Neural crest cell (in vitro differentiated cells): Measurements from ENCODE around the gene FHIT. TPM values are rescaled to one million over a fixed set of nuclear protein-coding genes. Genes with fewer than 3 reads are reported as not detected.

Source experiments
- DNase-seq: peaks from one replicate; pipeline ENCODE4 v3.0.0; 2021; ENCODE audit warnings: low read depth, mixed read lengths, low spot score
- H3K27ac Mint-ChIP-seq: one replicate; pipeline ENCODE4 v1.8.0; 2021; ENCODE audit warnings: mild to moderate bottlenecking, mixed read lengths; ENCODE audit not compliant: unreplicated experiment
- H3K27me3 Mint-ChIP-seq: 2 replicates; pipeline ENCODE4 v1.8.0; 2021; ENCODE audit warnings: low read depth, mild to moderate bottlenecking, mixed read lengths
- H3K36me3 Mint-ChIP-seq: 2 replicates; pipeline ENCODE4 v1.8.0; 2021; ENCODE audit warnings: low read depth, mild to moderate bottlenecking, mixed read lengths
- H3K4me1 Mint-ChIP-seq: 2 replicates; pipeline ENCODE4 v1.8.0; 2021; ENCODE audit warnings: mixed read lengths
- H3K4me3 Mint-ChIP-seq: one replicate; pipeline ENCODE4 v1.8.0; 2021; ENCODE audit warnings: mild to moderate bottlenecking, mixed read lengths
- H3K9me3 Mint-ChIP-seq: 2 replicates; pipeline ENCODE4 v1.8.0; 2021; ENCODE audit warnings: mixed read lengths
- total RNA-seq: library from RNA; stranded (reverse); gene quantifications from 2 replicates; pipeline ENCODE4 v1.2.1, GENCODE V29; 2021
- TF ChIP-seq, protein P1 (sequence below): fragments of 200-600 bp; sonication (generic); conservative IDR thresholded peaks from 2 replicates; pipeline ENCODE4 v1.5.0; 2021; ENCODE audit warnings: antibody characterized with exemption, mild to moderate bottlenecking

FHIT gene
- total RNA-seq, 1 donor from 2014 or later, result 5.2 TPM

DNA sequence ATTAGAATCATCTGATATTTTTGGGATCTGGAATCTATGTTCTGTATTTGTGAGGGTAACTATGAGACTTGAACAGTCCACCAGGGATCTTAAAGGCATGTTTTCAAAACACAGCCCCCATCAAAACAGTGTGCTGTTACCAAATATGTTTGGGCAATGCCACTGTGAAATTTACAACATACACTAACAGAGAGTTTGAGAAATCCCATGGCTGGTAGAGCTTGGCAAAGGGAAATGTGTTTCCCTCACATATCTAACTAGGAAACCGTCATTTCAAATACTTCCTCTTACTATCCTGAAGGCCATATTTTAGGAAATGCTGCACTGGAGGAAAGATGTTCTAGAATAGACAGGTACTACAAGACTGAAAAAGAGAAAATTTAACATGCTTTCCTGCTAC is 607.4 kb downstream of the FHIT start:
- TF ChIP-seq, protein P1, sequence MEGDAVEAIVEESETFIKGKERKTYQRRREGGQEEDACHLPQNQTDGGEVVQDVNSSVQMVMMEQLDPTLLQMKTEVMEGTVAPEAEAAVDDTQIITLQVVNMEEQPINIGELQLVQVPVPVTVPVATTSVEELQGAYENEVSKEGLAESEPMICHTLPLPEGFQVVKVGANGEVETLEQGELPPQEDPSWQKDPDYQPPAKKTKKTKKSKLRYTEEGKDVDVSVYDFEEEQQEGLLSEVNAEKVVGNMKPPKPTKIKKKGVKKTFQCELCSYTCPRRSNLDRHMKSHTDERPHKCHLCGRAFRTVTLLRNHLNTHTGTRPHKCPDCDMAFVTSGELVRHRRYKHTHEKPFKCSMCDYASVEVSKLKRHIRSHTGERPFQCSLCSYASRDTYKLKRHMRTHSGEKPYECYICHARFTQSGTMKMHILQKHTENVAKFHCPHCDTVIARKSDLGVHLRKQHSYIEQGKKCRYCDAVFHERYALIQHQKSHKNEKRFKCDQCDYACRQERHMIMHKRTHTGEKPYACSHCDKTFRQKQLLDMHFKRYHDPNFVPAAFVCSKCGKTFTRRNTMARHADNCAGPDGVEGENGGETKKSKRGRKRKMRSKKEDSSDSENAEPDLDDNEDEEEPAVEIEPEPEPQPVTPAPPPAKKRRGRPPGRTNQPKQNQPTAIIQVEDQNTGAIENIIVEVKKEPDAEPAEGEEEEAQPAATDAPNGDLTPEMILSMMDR, result no peak
- Mint-ChIP-seq H3K27ac (no peak overlapping the region), H3K27me3 (no peaks in the 10 kb centered on the region), H3K36me3 (no peaks in the 10 kb centered on the region), H3K4me1 (no peaks in the 10 kb centered on the region), H3K4me3 (no peak overlapping the region), H3K9me3 (no peaks in the 10 kb centered on the region)
- DNase-seq, result no peak

DNA sequence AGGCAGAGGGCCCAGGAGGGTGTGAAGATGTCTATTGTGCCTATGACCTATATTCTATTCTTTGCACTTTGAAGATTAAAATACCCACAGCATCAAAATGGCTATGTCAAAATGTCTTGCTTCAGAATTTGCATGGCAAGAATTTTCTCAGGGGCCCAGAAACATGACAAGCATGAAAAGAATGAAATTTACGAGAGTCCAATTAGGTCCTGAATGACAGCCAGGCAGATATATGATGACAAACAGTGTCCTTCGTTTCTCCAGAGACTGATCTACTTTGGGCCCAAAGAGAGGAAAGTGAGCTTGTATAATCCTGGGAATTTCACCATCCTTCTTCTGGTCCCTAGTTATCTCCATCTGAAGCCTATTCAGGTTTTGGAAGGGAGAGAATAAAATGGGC is 609.9 kb downstream of the FHIT start:
- Mint-ChIP-seq H3K36me3 (no peaks in the 10 kb centered on the region), H3K4me3 (no peak overlapping the region), H3K9me3 (no peaks in the 10 kb centered on the region), H3K27ac (no peak overlapping the region), H3K27me3 (no peaks in the 10 kb centered on the region), H3K4me1 (no peaks in the 10 kb centered on the region)
- no peak for DNase-seq
- TF ChIP-seq, protein P1, result no peak

DNA sequence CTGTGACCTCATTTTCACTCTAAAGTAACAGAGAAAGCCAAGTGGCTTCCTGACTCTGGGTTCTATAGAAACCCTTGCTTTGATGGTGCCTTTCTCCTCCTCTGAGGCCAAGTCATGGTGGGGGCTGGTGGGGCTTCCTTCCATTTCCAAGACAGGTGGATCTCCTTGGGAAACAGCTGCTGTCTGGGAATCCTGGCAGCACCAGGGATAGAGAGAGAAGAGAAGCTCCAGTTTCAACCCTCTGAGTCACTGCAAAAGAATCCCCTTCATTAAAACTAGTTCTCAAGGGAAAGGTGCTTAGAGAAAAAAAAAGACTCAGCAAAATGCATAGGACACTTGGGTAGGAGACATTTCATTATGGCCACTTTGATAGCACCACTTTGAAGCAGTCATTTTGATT is 614.4 kb downstream of the FHIT start:
- DNase-seq, result no peak
- H3K4me3 Mint-ChIP-seq, result no peak overlapping the region
- H3K27me3 Mint-ChIP-seq, result no peaks in the 10 kb centered on the region
- no peaks in the 10 kb centered on the region for H3K9me3 Mint-ChIP-seq
- no peak overlapping the region for H3K27ac Mint-ChIP-seq
- no peaks in the 10 kb centered on the region for H3K4me1 Mint-ChIP-seq
- no peaks in the 10 kb centered on the region for H3K36me3 Mint-ChIP-seq
- TF ChIP-seq, protein P1, result no peak

DNA sequence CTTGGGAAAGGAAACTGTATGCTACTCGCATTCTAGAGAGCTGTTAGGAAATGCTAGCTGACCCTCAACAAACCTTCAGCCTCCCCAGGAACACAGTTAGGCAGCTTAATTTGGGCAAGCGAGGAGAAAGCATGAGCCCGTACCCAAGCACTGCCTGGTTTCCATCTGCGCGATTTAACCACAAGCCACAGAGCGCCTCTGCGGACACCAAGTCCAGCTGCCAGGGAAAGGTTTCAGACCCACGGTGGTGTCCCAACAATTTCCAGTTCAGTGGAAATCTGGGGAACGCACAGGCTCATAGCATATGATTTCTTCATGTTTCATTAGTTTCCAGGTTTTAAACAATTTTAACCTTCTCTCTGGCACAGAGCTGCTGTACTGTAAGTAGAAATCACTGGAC is 617.6 kb downstream of the FHIT start:
- H3K9me3 Mint-ChIP-seq, result no peaks in the 10 kb centered on the region
- no peaks in the 10 kb centered on the region for H3K27me3 Mint-ChIP-seq
- no peak overlapping the region for H3K27ac Mint-ChIP-seq
- H3K36me3 Mint-ChIP-seq, result no peaks in the 10 kb centered on the region
- H3K4me1 Mint-ChIP-seq, result peaks cover 6% of the 10 kb centered on the region
- DNase-seq, result no peak
- no peak overlapping the region for H3K4me3 Mint-ChIP-seq
- TF ChIP-seq, protein P1, result no peak

DNA sequence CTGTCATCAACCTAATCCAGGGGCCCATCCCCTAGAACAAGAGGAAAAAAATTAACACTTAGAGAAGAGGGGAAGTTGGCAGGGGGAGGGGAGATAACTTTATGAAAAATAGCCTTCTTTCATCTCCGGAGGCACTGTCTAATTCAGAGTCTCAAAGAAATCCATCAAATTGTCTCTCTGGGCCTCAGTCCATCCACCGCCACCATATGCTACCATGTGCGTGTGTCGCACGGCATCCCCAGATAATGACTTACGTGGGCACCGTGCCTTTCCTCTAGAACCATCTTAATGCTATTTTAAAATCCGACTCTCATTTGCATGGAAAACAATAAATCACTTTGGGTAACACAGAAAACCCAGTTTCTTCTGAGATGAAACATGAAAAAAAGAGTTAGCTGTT is 619.7 kb downstream of the FHIT start:
- Mint-ChIP-seq H3K27ac (no peak overlapping the region), H3K4me1 (peaks cover 6% of the 10 kb centered on the region), H3K27me3 (no peaks in the 10 kb centered on the region), H3K36me3 (no peaks in the 10 kb centered on the region), H3K4me3 (no peak overlapping the region), H3K9me3 (no peaks in the 10 kb centered on the region)
- no peak for DNase-seq
- TF ChIP-seq, protein P1, result no peak

DNA sequence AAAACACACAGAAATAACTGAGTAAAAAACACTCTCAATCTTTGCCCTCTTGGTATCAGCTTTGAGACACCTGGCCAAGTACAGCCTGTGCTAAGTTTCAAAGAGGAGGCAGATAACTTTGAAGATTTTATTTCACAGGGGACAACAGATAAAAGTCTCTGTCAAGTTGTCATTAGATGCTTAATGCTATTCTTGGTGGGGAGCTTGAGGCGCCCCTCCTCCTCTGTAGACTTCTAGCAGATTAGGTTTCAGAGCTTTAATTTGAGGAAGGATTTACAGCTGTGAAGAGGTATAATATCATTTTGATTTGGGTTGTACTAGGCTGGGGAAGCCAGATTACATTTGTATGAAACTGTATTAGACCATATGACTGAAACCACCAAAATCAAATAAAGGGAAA is 620.3 kb downstream of the FHIT start:
- TF ChIP-seq, protein P1, result no peak
- DNase-seq, result no peak
- H3K27me3 Mint-ChIP-seq, result no peaks in the 10 kb centered on the region
- no peaks in the 10 kb centered on the region for H3K9me3 Mint-ChIP-seq
- H3K36me3 Mint-ChIP-seq, result no peaks in the 10 kb centered on the region
- H3K4me1 Mint-ChIP-seq, result peaks cover 6% of the 10 kb centered on the region
- H3K4me3 Mint-ChIP-seq, result no peak overlapping the region
- H3K27ac Mint-ChIP-seq, result no peak overlapping the region
